Muscle of leg (tissue), 11 donors: ENCODE data around the gene TYMS. TPM values are rescaled to one million over a fixed set of nuclear protein-coding genes. Genes with fewer than 3 reads are reported as not detected.

ENCODE experiments used
- DNase-seq: peaks from one replicate; pipeline ENCODE4 v3.0.0; 2013
- H3K27ac ChIP-seq: one replicate; pipeline ENCODE4 v1.5.1; 2013; ENCODE audit warnings: mild to moderate bottlenecking, low read length, control low read depth
- H3K27me3 ChIP-seq: one replicate; pipeline ENCODE4 v1.6.1; 2013; ENCODE audit warnings: low read length; ENCODE audit not compliant: control insufficient read depth, insufficient read depth
- H3K36me3 ChIP-seq: one replicate; pipeline ENCODE4 v1.6.1; 2013; ENCODE audit warnings: low read length; ENCODE audit not compliant: control insufficient read depth, insufficient read depth
- H3K4me1 ChIP-seq: one replicate; pipeline ENCODE4 v1.6.1; 2013; ENCODE audit warnings: low read length; ENCODE audit not compliant: control insufficient read depth, insufficient read depth
- H3K4me3 ChIP-seq: one replicate; pipeline ENCODE4 v1.5.1; 2013; ENCODE audit warnings: low read length, control low read depth
- H3K9me3 ChIP-seq: replicated peaks from 2 replicates; pipeline ENCODE4 v1.6.1; 2013; ENCODE audit warnings: low read depth, low read length; ENCODE audit not compliant: control insufficient read depth
- WGBS: methylation state at CpG from one replicate; pipeline ENCODE4 v1.1.5; 2013; ENCODE audit warnings: missing lambda C conversion rate; ENCODE audit not compliant: insufficient coverage; 5-methylcytosine and 5-hydroxymethylcytosine counted together
- polyA plus RNA-seq, 8 donors: library from polyadenylated mRNA; unstranded; fragments of 120-200 nt; gene quantifications; one replicate each; pipeline versions ENCODE4 v1.2.1 to v1.2.3, GENCODE V29; 2013; ENCODE audit warnings: inconsistent platforms in 1 of 8, low replicate concordance in 1 of 8; ENCODE audit not compliant: insufficient read length in 8 of 8, insufficient read depth in 1 of 8
- total RNA-seq: library from RNA; stranded (reverse); fragments of 120-200 nt; gene quantifications from one replicate; pipeline ENCODE4 v1.2.4, GENCODE V29; 2013

The TYMS gene
- total and polyA plus RNA-seq, 9 donors: 19.7 to 93.8 (median 70.1) TPM

- H3K4me1 ChIP-seq: peaks cover 5% of the 10 kb centered on the region
- no peak for DNase-seq
- H3K36me3 ChIP-seq: peaks cover 2% of the 10 kb centered on the region
- H3K27me3 ChIP-seq: no peaks in the 10 kb centered on the region
- WGBS: no CpG with 5 or more reads among the region's 1 CpG
- H3K4me3 ChIP-seq: no peak overlapping the region
- H3K27ac ChIP-seq: no peak overlapping the region
- H3K9me3 ChIP-seq: peaks cover 5% of the 10 kb centered on the region
These were observed 58.2 kb downstream of the TYMS start for GRCh38 chr18:715626-716025.

GRCh38 chr18:717003-717402, 59.5 kb downstream of the TYMS start:
- 100% methylated on average over 1 of the region's 4 CpGs for WGBS

More at GRCh38 chr18:717003-717402, 59.5 kb downstream of the TYMS start:
- no peak for DNase-seq
- Histone ChIP-seq H3K27me3 (no peaks in the 10 kb centered on the region), H3K4me1 (no peaks in the 10 kb centered on the region), H3K27ac (no peak overlapping the region), H3K4me3 (no peak overlapping the region), H3K36me3 (peaks cover 2% of the 10 kb centered on the region), H3K9me3 (peaks cover 5% of the 10 kb centered on the region)

Other genes with a start within 250 kb of the TYMS start
- gene COLEC12, start 157.0 kb upstream of the TYMS start, total RNA-seq: 65.5 TPM
- gene COLEC12, start 157.0 kb upstream of the TYMS start, polyA plus RNA-seq: 10 to 100 TPM; 41.1 to 83.6 (median 58.9) TPM
- gene CETN1, start 77.3 kb upstream of the TYMS start, total RNA-seq: not detected
- not detected for gene CETN1, start 77.3 kb upstream of the TYMS start, polyA plus RNA-seq
- gene CLUL1, start 60.7 kb upstream of the TYMS start, total RNA-seq: 0.27 TPM
- gene CLUL1, start 60.7 kb upstream of the TYMS start, polyA plus RNA-seq: 1 to 10 TPM in 4 of 8 donors, under 1 TPM in 4; 0.35 to 3.8 (median 0.99) TPM
- 16.8 TPM for gene ENOSF1, start 55.0 kb downstream of the TYMS start, total RNA-seq
- 10 to 100 TPM; 17.2 to 35.9 (median 21.5) TPM for gene ENOSF1, start 55.0 kb downstream of the TYMS start, polyA plus RNA-seq
- gene YES1, start 154.6 kb downstream of the TYMS start, total RNA-seq: 57.0 TPM
- 10 to 100 TPM; 36.1 to 70.0 (median 55.8) TPM for gene YES1, start 154.6 kb downstream of the TYMS start, polyA plus RNA-seq
- gene ADCYAP1, start 247.2 kb downstream of the TYMS start, total RNA-seq: 0.13 TPM
- 1 to 10 TPM in 3 of 8 donors, under 1 TPM in 5; 0.17 to 2.4 (median 0.90) TPM for gene ADCYAP1, start 247.2 kb downstream of the TYMS start, polyA plus RNA-seq